LNCAP (cell line): Measurements from ENCODE around the gene SHQ1.
A peak's percentile ranks its signal among the peaks of the same experiment; 100 is the strongest.

ENCODE experiments used
- TF ChIP-seq, protein P1 (sequence below): fragments of 450-650 bp; IDR thresholded peaks from 2 replicates; pipeline ENCODE4 v1.5.1; 2017; ENCODE audit warnings: mild to moderate bottlenecking

SHQ1 gene

DNA sequence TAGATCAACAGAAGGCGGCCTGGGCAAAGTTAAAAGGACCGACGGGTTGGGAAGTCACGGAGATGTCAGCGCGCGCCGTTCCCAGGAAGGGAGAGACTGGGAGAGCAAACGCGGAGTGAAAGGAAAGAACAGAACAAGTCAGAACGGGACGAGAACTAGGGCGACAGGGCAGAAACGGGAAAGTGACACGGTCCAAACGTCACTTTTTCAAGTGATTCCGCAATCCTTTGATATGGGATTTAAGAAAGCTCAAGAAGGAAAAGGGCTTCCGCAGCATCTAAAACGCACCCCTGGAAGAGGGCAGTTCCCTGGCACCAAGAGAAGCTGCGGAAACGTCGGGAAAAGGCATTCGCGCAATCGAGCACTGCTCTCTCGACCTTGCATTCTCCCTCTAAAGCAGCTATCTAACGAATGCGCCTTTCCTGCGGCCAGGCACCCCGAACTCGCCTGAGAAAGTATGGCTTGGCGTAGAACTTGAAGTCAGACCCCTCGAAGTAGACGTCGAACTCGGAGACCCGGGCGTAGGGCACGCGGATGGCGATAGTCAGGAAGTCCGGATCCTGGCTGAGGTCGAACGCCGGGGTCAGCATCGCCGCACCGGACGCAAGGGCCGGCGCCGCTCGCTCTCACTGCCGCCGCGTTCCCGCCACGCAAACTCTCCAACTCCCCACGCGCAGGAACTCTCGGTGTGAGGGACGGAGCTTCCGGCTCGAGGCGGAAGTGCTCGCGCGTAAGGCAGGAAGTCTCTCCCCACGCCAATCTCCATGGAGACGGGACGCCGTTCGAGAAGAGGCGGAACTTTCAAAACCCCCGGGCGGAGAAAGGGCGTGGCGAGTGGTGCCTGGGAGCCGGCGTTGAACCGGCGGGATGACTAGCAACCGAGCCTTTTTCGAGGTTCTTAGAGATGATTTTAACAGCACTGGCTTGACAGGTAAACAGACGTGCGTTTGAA is at the start of gene SHQ1:
Gene SHQ1 (minus strand): TSS at position 695 of the 952 bp plus-strand sequence. CDS start 105 bp downstream, at position 590.
- TF ChIP-seq, protein P1, sequence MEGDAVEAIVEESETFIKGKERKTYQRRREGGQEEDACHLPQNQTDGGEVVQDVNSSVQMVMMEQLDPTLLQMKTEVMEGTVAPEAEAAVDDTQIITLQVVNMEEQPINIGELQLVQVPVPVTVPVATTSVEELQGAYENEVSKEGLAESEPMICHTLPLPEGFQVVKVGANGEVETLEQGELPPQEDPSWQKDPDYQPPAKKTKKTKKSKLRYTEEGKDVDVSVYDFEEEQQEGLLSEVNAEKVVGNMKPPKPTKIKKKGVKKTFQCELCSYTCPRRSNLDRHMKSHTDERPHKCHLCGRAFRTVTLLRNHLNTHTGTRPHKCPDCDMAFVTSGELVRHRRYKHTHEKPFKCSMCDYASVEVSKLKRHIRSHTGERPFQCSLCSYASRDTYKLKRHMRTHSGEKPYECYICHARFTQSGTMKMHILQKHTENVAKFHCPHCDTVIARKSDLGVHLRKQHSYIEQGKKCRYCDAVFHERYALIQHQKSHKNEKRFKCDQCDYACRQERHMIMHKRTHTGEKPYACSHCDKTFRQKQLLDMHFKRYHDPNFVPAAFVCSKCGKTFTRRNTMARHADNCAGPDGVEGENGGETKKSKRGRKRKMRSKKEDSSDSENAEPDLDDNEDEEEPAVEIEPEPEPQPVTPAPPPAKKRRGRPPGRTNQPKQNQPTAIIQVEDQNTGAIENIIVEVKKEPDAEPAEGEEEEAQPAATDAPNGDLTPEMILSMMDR, result no peak

DNA sequence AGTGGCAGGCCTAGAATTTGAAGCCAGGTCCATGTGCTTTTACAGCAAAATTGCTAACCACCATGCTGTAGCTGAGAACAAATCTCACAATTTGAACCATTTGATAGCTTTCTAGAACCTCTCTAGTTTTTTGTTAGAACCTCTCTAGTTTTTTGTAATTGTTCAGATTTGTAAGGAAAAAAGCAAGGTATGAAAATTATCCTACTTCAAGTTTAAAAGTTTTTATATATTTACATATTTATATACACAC is 49.4 kb upstream of the SHQ1 start:
- TF ChIP-seq, protein P1, result no peak

DNA sequence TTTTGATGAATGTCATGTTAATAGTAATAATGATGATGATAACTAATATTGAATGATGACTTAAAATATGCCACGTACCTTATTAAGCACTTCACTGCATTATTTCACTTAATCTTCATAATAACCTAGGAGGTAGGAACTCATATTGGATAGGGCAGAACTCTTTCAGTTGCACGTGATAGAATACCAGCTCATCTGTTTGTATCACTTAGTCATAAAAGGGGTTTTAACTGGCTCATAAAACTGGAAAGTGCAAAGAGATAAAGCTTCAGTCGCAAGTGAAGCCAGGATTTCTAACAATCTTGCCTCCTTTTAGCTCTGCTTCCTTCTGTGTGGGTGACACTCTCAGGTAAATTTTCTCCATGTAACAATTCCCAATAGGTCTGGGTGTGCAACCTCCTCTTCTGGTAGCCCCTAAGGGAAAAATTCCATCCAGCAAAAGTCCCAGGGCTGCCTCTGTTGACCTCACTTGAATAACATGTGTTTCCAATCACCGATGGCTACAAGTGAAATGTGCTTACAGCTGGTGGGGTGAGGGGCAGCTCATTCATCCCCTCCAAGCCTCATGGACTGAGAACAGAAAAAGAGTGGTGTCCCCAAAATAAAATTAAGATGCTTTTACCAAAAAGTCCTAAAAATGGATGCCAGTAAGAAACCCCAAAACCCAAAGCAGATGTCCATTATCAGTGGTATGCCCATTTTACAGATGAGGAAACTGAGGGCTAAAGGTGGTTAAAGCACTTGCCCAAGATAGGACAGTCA is 48.9 kb upstream of the SHQ1 start:
- TF ChIP-seq, protein P1, result no peak

DNA sequence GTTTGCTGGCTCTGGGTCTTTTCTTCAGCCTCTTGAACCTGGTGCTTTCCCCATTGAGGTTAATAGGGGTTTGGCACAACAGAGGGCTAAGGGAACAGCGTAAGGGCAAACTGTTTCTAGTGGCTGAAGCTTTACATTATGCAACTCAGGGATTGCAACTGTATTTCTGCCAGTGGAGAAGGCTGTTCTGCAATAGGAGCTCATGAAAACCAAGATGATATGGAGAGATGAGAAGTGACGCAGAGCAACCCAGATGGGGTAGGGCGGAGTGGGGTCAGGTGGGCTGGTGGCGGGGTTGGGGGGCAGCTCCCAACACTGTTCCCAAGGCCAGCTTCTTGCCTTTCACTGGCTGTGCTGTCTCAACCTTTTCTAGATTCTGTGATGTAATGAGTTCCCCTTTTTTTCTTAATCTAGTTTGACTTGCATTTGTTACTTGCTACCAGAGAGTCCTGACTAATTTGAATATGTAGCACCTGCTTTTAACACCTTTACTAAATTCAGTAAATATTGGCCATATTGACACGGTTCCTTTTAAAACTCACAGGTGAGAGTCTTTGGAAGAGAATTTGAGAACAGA is 46.8 kb upstream of the SHQ1 start:
- TF ChIP-seq, protein P1, result no peak

DNA sequence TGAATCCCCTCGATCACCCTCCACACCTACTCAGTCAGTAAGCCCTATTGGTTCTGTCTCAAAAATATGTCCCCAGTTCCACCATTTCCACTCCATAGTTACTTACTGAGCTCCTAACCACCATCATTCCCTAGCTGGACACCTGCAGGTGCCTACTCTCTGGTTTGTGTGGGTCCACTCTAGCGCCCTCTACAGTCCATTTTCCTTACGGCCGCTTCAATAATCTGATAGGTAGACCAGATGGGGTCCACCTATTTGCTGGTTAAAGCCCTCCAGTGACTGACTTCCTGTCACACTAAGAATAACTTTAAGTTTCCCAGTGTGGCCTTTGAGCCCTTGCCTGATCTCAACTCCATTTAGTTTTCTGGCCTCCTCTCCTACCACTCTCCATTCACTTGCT is 44.6 kb upstream of the SHQ1 start:
- TF ChIP-seq, protein P1, result peak; percentile 29; the same call in 1 of the 2 replicates

DNA sequence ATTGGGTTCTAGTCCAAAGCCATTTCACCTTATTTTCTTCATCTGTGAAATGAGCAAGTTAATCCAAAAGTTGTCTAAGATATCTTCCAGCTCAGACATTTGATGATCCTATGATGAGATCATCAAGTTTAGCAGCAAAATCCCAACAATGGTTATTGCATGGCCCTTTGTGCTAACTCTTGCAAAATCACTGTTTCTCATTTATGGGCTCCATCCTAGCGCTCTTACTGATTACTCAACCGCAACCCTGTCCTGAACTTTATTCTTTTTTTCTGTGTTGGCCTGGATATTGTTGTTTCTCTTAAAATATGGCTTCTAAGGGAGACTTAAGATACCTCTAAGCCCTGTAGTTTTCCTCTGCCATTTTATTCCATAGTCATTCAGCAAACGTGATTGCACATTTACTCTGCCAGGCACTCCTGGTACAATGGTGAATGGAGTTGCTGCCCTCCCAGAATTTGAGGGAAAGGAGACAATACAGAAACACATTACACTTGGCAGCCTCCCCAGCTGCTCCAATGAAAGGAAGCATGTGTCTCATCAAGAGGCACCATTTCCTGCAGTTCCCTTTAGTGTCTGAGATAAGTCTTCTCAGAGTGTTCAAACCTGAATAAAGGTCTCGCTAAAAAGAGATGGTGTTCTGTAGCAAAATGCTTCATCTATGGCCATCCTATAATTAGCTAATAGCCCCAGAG is 44.0 kb upstream of the SHQ1 start:
- TF ChIP-seq, protein P1, result no peak
